Right renal pelvis (tissue), 4 donors: Measurements from ENCODE around the gene LHB. TPM values are rescaled to one million over a fixed set of nuclear protein-coding genes. Genes with fewer than 3 reads are reported as not detected.

ENCODE experiments used
- DNase-seq, 4 donors: peaks; one replicate each; pipeline ENCODE4 v3.0.0-alpha.2; 2013; ENCODE audit warnings: low read depth in 4 of 4, low spot score in 3 of 4, missing footprints in 1 of 4
- polyA plus RNA-seq, 4 donors: library from polyadenylated mRNA; unstranded; fragments of 120-200 nt; gene quantifications; one replicate each; pipeline ENCODE4 v1.2.1, GENCODE V29; 2013; ENCODE audit not compliant: insufficient read length in 4 of 4

The LHB gene
- polyA plus RNA-seq, 4 donors: 0.26 TPM; not detected in 3

GRCh38 chr19:48986211-48986610 lies 30.7 kb downstream of the LHB start:
- DNase-seq: no peak

DNA sequence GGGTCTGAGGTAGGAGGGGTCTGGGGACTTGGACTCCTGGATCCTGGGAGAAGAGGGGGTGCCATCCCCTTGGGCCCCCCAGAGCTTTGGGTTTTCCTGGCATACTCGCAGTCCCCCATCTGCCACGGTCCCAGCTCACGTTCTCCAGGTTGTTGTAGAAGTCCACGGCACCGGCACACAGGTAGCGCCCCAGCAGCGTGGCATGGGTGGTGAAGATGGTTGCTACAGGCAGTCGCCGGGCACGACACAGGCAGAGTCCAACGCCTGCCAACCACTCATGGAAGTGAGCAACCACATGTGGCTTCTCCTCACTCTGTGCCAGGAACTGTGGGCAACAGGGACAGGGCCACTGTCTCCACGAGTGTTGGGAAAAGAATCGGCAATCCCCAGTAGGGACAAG lies 31.2 kb downstream of the LHB start:
- DNase-seq: no peak

- DNase-seq: no peak
Measured at GRCh38 chr19:48982280-48982679, 34.6 kb downstream of the LHB start.

DNA sequence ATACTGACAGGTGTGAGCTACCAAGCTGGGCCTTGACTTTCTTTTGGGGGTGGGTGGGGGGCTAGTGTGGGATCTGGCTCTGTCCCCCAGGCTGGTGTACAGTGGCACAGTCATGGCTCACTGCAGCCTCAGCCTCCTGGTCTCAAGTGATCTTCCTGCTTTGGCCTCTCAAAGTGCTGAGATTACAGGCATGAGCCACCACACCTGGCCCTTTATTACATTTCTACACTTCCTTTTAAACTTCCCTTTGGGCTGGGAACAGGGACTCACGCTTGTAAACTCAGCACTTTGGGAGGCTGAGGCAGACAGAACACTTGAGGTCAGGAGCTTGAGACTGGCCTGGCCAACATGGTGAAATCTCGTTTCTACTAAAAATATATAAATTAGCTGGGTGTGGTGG lies 39.8 kb downstream of the LHB start:
- DNase-seq: no peak

DNA sequence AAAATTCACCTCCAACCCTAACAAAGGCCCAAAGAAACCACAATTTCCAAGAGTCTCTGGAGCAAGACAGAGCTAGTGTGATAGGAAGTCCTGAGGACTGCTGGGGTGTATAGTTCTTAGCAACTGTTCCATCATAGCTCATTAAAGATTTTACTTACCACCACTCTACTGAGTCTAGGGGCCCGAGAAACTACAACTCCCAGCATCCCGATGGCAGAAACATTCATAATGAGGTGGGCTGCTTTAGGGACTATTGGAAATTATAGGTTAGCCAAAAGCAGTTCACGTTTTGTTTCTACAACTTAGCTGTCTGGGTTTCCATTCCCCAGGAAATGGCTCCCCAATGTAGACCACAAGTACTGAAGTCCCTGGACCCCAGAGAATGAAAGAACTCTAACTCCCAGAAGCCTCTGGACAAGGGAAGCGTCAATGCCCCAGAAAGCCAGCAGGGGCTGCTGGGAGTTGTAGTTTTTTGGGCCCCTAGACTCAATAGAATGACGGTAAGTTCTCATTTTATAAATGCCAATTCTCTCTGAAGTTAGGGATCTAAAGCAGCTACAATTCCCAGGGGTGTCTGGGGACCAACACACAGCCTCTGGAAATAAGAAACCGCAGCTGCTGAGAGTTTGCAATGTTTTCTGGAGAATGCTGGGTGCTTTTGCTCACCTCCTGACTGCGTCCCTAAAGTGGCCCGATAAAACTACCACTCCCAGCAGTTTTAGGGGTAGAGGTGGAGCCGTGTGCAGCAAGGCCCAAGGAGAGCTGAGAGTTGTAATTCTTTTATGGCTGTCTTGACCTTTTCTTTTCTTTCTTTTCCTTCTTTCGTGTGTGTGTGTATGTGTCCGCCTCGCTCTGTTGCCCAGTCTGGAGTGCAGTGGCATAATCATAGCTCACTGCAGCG lies 40.7 kb downstream of the LHB start:
- no peak for DNase-seq

DNA sequence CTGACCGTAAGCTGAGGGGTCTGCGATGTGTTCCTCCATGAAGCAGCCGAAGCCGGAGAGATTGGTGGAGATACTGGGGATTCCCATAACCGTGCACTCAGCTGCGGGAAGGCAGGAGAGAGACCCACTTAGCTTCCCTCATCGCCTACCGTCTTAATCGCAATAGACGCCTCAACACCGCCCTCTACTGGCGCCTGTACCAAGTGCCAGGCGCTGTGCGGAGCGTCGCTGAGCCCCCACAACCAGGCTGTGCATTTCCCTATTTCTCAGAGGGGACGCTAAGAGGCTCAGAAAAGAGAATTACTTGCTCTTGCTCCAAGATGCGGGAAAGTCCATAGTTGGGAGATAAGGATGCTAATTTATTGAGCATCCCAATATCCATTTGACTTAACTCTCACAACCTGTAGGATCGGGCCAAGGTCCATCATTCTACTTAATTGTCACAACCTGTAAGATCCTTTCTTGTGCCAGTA lies 45.9 kb downstream of the LHB start:
- peak in 2 of 4 donors; percentile 76 for DNase-seq

- DNase-seq: no peak
Measured at GRCh38 chr19:48970139-48970766, 46.6 kb downstream of the LHB start.

- DNase-seq: no peak
Measured at GRCh38 chr19:48969276-48970138, 47.4 kb downstream of the LHB start.

GRCh38 chr19:48968813-48969218 lies 48.1 kb downstream of the LHB start:
- no peak for DNase-seq

- DNase-seq: no peak
Measured at GRCh38 chr19:48968179-48968661, 48.7 kb downstream of the LHB start.

DNA sequence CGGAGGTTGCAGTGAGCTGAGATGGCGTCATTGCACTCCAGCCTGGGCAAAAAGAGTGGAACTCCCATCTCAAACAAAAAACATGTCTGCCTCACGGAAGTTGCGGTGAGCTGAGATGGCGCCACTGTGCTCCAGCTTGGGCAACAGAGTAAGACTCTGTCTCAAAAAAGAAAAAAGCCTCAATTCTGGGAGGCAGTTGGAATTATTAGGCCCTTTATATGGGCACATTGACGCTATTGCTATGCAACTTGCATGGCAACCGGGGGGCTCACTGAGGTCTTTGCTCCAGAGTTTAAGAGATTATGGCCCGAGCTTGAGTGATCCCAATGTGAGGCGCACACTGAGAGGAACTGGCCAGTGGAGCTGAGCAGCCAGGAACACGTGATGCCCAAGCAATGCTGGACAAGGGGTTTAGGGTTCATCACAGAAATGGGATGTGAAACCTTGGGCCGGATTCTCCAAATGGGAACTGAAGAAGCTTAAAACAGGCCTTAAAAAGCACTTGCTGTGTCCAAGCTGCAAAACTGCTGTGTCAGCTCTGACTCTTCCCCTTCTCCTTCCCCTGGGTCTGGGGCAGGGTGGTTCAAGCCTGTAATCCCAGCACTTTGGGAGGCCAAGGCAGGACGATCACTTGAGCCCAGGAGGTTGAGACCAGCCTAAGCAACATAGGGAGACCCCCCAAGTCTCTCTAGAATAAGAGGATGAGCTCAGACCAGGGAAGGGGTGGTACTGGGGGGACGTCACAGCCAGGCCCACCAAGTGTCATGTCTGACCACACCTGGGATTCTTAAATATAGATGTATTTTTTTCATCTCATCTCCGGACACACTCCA lies 49.3 kb downstream of the LHB start:
- no peak for DNase-seq

- no peak for DNase-seq
Measured at GRCh38 chr19:48966541-48967345, 50.1 kb downstream of the LHB start.

Other genes starting within 250 kb of the LHB start
- 10 to 100 TPM; 34.5 to 46.3 (median 38.8) TPM for gene BCAT2, start 206.1 kb downstream of the LHB start, polyA plus RNA-seq
- 10 to 100 TPM; 25.9 to 44.8 (median 33.1) TPM for gene HSD17B14, start 180.6 kb downstream of the LHB start, polyA plus RNA-seq
- gene PLEKHA4, start 148.5 kb downstream of the LHB start, polyA plus RNA-seq: 10 to 100 TPM; 20.4 to 28.7 (median 21.8) TPM
- 10 to 100 TPM; 35.7 to 41.1 (median 36.2) TPM for gene PPP1R15A, start 144.7 kb downstream of the LHB start, polyA plus RNA-seq
- 1 to 10 TPM in 1 of 4 donors, under 1 TPM in 3; 0.64 to 1.2 (median 0.85) TPM for gene TULP2, start 118.3 kb downstream of the LHB start, polyA plus RNA-seq
- gene NUCB1, start 116.8 kb downstream of the LHB start, polyA plus RNA-seq: 100 to 1,000 TPM; 273 to 369 (median 280) TPM
- 10 to 100 TPM in 1 of 4 donors, 1 to 10 TPM in 3; 4.9 to 11.6 (median 6.8) TPM for gene DHDH, start 83.4 kb downstream of the LHB start, polyA plus RNA-seq
- 10 to 100 TPM; 72.5 to 91.2 (median 79.4) TPM for gene BAX, start 62.2 kb downstream of the LHB start, polyA plus RNA-seq
- 1,000 to 10,000 TPM; 2,163 to 3,232 (median 2,621) TPM for gene FTL, start 51.8 kb downstream of the LHB start, polyA plus RNA-seq
- 10 to 100 TPM; 40.5 to 47.3 (median 41.6) TPM for gene GYS1, start 23.8 kb downstream of the LHB start, polyA plus RNA-seq
- 100 to 1,000 TPM in 1 of 4 donors, 10 to 100 TPM in 3; 77.1 to 105 (median 82.6) TPM for gene RUVBL2, start 23.2 kb downstream of the LHB start, polyA plus RNA-seq
- not detected for gene CGB3, start 7.2 kb upstream of the LHB start, polyA plus RNA-seq
- gene CGB2, start 14.8 kb upstream of the LHB start, polyA plus RNA-seq: under 1 TPM in 1 of 4 donors, not detected in 3; 0.10 TPM
- gene CGB1, start 19.8 kb upstream of the LHB start, polyA plus RNA-seq: not detected
- gene CGB5, start 26.8 kb upstream of the LHB start, polyA plus RNA-seq: under 1 TPM in 2 of 4 donors, not detected in 2; 0.13 to 0.29 TPM
- gene CGB8, start 32.0 kb upstream of the LHB start, polyA plus RNA-seq: under 1 TPM in 2 of 4 donors, not detected in 2; 0.12 to 0.51 TPM
- gene CGB7, start 40.7 kb upstream of the LHB start, polyA plus RNA-seq: 1 to 10 TPM in 2 of 4 donors, under 1 TPM in 2; 0.79 to 1.9 (median 1.3) TPM
- 1 to 10 TPM; 3.0 to 4.6 (median 3.7) TPM for gene NTF4, start 47.7 kb upstream of the LHB start, polyA plus RNA-seq
- under 1 TPM in 3 of 4 donors, not detected in 1; 0.03 to 0.07 (median 0.06) TPM for gene KCNA7, start 55.6 kb upstream of the LHB start, polyA plus RNA-seq
- gene SNRNP70, start 68.4 kb upstream of the LHB start, polyA plus RNA-seq: 100 to 1,000 TPM; 317 to 333 (median 329) TPM
- 1 to 10 TPM; 7.7 to 8.9 (median 8.2) TPM for gene LIN7B, start 97.3 kb upstream of the LHB start, polyA plus RNA-seq
- gene C19orf73, start 102.1 kb upstream of the LHB start, polyA plus RNA-seq: 1 to 10 TPM in 1 of 4 donors, under 1 TPM in 3; 0.59 to 1.2 (median 0.86) TPM
- gene PPFIA3, start 102.5 kb upstream of the LHB start, polyA plus RNA-seq: 1 to 10 TPM; 5.5 to 9.4 (median 6.0) TPM
- gene HRC, start 138.3 kb upstream of the LHB start, polyA plus RNA-seq: 10 to 100 TPM; 27.0 to 30.6 (median 29.7) TPM
- 10 to 100 TPM; 26.6 to 38.0 (median 31.0) TPM for gene TRPM4, start 140.7 kb upstream of the LHB start, polyA plus RNA-seq